A673 (cell line): ENCODE measurements around the gene C10orf105.

Experiments
- CTCF ChIP-seq: fragments of 300-800, 200-600 bp; sonication (generic); conservative IDR thresholded peaks from 2 replicates; pipeline ENCODE4 v1.5.1; 2017; ENCODE audit warnings: low read depth, mild to moderate bottlenecking, antibody characterized with exemption, low read length, moderate library complexity, mixed read lengths
- EZH2 ChIP-seq: fragments of 200-600 bp; sonication (generic); IDR thresholded peaks from 2 replicates; pipeline ENCODE4 v1.6.1; 2017; ENCODE audit warnings: borderline replicate concordance, low read depth, mild to moderate bottlenecking, mixed read lengths, antibody characterized with exemption, low read length; ENCODE audit not compliant: poor library complexity, severe bottlenecking

- TF ChIP-seq EZH2 (no peak), CTCF (no peak)
Observed at GRCh38 chr10:71765176-71765904, 45.8 kb upstream of the C10orf105 start.
